HG03469 (cell line): ENCODE data around the gene PSEN1.

Source experiments
- ATAC-seq: cut with Tn5 transposase; IDR thresholded peaks from one replicate; pipeline ENCODE4 v1.9.1; 2021; ENCODE audit warnings: mild to moderate bottlenecking, moderate library complexity, moderate number of reproducible peaks; ENCODE audit not compliant: unreplicated experiment

Gene PSEN1

DNA sequence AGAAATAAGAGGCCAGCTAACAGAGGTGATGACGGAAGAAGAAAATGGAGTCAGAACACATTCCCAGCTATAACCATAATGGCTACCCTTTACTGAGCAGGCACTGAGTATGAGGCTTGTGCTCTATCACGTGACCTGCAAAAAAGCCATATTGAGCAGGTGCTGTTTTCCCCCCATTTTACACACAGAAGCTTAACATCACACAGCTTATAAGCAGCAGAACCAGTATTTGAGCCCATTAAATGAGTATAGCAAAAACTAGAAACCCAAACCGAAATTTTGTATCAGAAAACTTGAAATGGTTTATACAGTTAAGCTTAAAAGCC is 129.4 kb downstream of the PSEN1 start:
- ATAC-seq = no peak

GRCh38 chr14:73266317-73266716 is 130.0 kb downstream of the PSEN1 start:
- ATAC-seq = no peak

DNA sequence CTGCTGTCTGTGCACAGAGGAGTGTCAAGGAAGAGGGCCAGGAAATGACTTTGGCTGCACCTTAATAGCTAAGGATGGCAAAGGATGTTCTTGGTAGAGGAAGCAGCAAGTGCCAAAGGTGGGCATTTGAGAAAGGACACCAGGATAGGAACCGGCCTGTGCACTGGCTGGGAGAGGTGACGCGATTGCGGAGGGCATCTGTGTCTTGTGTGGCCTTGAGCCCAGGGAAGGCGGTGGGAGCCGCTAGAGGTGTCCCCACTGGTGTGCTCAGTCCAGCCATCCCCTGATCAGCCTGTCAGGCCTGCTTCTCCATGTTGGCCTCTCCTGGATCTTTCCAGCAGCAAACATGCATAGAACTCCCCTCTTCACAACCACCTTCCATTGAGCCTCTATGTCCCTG is 131.2 kb downstream of the PSEN1 start:
- no peak for ATAC-seq

DNA sequence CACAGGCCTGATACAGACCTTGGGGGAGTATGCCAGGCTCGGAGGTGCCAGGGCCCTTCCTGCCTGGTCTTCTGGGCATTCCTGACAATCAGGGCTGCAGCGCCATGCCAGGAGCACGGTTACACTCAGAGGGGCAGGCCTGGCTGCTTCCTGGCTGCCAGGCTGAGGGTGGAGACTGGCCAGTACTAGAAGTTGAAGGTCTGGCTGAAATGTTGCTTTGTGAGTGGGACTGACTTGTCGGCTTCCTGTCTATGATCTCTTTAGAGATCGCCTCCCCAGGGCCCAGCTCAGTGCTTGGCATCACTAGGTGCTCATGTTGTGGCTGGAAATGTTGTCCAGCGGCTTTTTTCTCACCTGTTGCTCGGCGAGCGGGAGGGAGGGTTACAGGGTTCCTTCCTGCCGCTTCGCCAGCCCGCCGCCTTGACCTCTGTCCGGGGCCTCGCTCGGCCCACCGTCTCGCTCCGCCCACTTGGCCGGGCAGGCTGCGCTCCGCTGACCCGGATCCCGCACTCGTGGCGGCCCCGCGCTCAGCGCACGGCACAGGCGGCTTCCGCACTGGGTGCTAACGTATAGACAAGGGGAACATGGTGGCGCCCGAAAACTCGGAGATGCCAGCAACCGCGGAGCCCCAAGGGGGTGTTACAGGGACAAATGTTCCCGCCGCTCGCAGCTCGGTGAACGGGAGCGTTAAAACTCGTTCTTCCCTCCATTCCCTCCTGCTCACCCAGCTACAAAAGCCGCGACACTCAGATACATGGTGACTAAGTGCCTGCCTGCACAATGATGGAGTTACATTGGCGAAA is 133.6 kb downstream of the PSEN1 start:
- no peak for ATAC-seq

- ATAC-seq = no peak
Observed at GRCh38 chr14:73272393-73272792, 136.1 kb downstream of the PSEN1 start.
